GOT3 (cell line): Measurements from ENCODE around the gene PRR12.

Experiments used
- DNase-seq: peaks from one replicate; lab custom pipeline; 2025; ENCODE audit warnings: mixed read lengths; lab: John Stamatoyannopoulos, UW

The PRR12 gene

DNA sequence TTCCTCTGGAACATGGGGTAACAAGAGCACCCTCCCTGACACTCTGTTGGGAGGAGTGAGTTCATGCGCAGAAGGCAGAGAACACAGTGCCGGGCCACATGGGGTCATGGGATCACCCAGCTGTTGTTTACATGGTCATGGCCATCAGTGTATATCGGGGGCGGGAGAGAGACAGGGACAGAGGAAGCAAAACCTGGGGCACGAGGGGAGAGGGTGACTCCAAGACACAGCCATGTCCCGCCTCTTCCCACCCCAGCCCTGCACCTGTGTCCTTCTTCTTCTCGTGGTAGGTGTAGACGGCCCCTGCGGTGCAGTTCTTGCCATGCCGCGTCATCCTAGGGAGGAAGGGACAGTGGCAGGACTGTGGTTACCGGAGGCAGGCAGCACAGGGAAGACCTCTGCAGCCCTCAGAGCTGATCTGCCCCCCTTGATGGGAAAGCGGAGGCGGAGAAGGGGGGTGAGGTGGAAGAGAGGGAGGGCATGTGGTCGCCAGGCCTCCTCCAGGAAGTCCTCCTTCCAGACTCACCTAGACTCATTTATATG, 30.6 kb upstream of the PRR12 start:
- DNase-seq, result no peak

DNA sequence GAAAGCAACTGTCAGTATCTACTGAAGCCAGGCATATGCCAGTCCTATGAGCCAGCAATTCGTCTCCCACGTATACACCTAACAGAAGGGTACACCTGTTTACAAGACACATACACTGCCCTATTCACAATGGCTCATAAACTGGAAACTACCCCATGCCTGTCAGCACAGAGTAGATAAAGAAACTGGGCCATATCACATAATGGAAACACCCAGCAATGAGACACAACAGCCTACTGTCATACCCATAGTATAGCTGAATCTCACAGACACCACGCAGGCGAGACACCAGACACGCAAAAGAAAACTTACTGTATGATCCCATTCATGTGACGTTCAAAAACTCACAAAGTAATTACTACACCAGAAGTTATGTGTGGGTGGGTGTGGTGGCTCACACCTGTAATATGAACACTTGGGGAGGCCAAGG, 26.4 kb upstream of the PRR12 start:
- no peak for DNase-seq

DNA sequence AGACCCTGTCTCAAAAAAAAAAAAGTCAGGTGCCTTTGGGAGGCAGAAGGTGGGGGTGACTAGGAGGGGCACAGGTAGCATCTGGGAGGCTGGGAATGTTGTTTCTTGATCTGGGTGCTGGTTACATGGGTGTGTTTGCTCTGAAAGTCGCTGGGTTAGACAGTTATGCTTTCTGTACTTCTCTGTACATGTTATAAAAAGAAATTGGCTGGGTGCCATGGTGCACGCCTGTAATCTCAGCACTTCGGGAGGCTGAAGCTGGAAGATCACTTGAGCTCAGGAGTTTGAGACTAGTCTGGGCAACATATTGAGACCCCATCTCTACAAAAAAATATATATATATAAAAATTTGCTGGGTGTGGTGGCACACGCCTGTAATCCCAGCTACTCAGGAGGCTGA, 25.7 kb upstream of the PRR12 start:
- DNase-seq, result no peak

DNA sequence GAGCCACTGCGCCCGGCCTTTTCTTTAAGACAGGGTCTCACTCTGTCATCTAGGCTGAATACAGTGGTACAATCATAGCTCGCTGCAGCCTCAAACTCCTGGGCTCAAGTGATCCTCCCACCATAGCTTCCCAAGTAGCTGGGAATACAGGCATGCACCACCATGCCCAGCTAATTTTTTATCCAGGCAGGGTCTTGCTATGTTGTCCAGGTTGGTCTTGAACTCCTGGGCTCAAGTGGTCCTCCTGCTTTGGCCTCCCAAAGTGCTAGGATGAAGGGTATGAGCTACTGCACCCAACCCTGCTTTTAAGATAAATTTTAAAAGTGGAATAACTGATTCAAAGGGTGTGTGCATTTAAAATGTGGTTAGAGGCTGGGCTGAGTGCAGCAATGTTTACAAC, 24.7 kb upstream of the PRR12 start:
- no peak for DNase-seq

DNA sequence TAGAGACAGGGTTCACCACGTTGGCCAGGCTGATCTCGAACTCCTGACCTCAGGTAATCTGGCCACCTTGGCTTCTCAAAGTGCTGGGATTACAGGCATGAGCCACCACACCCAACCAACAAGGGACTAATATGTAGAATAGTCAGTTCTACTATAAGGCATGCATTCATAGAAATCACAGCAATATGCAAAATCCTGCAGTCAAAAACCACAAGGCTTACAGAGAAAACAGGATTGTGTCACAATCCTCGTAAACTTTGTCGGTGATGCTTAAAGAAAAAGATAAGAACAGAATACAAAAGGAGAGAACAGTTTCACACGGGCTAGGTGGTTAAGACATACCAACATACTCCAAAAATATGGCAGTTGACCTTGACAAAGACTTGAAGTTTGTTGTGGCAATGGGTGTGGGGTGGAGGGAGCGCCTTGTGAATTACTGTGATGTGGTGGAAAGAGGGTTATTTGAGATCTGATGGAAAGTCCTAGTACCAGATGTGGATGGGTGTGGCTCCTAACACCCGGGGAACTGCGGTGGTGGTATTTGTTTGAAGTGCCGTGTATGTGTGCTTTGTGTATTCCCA, 23.0 kb upstream of the PRR12 start:
- DNase-seq, result no peak

DNA sequence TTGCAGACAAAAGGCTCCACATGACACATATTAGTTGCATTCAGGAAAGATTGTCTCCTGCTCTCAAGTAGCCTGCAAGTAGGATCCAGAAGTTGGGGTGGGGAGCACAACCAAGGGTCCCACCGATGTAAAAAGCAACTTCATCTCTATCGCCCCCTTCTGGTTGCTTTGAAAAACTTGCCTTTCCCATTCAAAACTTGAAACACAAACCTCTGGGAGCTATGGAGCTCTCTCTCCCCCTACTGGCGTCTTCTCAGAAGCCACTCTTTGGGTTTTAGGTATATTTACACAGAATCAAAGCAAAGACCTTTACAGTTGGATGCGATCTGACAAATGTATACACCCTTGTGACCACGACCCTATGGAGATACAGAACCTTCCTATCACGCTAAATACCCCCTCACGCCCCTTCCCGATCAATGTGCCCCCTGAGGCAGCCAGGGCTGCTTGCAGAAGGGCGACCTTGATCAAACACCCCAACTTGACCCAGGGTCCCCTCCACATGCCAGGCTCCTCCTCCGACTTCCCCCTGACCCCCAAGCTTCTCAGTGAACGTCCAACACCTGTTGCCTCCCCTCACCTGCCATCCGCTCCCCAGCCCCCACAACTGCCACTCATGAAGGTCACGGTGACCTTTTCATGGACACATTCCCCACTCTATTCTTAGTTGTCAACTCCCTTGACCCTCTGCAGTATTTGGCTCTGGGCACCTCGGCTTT, 20.7 kb upstream of the PRR12 start:
- DNase-seq, result no peak

DNA sequence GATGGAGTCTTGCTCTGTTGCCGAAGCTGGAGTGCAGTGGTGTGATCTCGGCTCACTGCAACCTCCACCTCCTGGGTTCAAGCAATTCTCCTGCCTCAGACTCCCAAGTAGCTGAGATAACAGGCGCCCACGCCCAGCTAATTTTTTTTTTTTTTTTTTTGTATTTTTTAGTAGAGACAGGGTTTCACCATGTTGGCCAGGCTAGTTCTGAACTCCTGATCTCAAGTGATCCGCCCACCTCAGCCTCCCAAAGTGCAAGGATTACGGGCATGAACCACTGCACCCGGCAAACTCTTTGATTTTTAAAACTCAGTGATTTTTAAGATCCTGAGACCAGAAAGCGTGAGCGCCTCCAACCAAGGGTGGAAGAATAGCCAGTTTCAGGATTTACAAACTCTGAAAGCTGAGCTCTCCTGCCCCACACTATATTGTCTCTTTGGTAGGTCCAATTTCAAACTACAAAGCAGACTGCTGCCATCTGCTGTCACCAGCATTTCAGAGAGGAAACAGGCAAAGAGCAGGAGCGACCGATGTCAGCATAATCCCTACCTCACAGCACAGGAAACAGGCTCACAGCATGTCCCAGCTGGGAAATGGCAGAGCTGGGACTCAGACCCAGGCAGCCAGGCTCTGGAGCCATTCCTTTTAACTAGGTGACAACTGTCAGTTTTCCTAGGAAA, 19.8 kb upstream of the PRR12 start:
- DNase-seq, result no peak

DNA sequence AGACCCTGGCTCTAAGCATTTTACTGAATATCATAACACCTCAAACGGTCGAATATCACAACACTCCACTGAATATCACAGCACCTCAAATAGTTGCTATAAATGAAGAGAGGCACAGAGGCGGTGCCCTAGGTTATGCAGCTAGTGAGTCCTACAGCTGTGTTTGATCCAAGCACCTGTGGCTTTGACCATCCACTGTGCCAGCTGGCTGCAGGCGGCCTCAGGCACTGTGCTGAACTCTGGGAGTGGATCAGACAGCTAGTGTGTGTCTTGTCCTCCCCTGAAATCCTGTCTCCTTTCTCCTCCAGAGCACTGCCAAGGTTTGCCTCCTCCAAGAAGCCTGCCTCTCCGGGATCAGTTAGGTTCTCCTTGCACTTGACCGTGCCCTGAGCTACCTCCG, 18.0 kb upstream of the PRR12 start:
- no peak for DNase-seq

DNA sequence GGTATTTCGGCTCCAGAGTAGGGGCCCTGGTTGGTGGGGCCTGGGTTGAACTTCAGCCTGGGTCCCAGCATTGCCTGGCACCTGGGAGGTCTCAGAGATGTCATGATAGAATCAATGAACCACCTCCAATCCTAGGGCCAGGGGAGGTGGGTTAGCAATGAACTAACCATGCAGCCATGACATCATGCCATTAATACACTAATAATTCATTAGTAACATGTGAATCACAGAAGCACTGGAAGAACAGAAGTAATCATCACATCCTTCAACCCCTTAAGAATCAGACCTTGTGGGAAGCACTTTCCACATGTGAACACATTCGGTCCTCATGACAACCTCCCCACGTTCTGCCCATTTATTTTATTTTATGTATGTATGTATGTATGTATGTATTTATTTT, 17.6 kb upstream of the PRR12 start:
- DNase-seq, result no peak

DNA sequence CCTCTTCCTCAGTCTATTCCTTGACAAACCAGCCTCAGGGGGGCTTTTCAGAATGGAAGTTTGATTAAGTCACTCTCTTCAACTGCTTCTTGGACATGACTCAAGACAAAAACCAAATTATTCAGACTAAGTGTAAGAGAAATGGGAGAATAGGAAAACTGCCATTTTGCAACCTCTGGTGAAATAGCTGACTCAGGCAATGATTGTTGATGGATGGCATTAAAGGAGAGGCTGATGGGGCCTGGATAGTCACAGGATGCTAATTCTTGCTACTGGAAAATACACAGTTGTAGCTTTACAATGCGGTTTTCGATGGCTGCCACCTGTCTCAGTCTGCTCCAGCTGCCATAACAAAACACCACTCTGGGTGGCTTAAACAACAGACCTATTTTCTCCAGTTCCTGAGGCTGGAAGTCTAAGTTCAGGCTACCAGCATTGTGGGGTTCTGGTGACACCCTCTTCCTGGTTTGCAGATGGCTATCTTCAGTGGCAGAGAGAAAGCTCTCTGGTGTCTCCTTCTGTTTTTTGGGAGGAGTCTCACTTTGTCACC, 16.7 kb upstream of the PRR12 start:
- no peak for DNase-seq

DNA sequence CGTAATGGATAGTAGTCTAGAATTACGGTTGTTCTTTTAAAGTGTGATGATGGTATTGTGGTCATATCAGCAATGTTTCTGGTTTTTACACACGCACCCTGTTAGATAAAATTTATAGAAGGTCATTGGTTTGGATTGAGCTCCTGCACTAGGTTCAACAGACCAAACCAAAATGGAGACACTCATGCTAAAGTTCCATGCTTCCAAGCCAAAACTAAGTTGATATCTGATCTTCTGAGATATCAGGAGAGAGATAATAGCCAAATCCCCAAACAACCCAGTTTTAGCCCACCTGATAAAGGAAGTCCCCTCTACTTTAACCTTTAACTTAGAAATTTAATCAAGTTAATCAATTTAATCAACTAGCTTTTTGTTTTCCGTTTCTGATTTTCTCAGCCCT, 11.8 kb upstream of the PRR12 start:
- no peak for DNase-seq

DNA sequence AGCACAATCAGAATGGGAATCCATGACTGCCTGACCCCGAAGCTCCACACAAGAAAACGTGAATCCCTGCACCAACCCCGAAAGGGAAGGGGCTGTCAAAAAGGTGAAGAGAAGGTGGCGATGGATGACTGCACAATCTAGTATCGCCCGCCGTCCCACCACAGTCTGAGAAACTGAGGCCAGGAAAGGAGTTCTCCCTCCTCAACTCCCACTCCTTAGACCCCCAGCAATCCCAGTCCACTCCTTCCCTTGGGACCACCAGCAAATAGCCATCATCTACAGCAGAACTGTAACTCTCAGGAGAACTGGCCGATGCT, 11.1 kb upstream of the PRR12 start:
- no peak for DNase-seq

DNA sequence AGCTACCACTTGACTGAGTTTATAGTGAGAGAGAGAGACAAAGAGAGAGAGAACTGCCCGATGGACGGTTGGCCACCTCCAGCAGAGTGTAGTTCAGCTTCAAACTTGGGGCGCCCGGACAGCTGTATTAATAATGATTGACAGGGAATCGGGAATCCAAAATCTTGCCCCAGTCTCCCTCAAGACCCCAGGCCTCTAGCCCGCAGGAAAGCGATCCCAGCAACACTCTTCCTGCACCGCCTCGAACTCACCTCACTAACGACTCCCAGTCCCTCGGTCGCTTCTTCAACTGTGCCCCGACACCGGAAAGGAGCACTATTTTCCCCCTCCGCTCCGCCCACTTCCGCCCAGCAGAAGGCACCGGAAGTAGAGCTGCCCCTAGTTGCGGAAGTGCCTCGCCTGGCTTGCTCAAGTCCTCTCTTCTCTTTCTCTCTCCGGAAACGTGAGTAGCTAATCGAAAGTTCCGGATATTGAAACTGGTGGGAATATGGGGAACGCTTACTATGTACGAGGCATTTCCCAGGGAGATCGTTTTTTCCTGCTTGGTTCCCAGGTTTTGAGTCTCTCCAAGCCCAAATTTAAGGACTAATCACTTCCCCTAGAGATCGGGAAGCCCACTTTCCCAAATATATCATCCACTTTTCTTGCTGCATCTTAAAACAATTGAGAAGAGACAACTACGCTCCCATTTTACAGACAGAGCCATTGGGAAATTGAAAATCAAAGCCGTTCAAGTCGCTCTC, 10.5 kb upstream of the PRR12 start, which contains the start of gene NOSIP:
TSS of gene NOSIP (minus strand) at position 293 of the 743 bp plus-strand sequence. CDS start 19,865 bp downstream, outside the sequence.
- peak; percentile 60 for DNase-seq

DNA sequence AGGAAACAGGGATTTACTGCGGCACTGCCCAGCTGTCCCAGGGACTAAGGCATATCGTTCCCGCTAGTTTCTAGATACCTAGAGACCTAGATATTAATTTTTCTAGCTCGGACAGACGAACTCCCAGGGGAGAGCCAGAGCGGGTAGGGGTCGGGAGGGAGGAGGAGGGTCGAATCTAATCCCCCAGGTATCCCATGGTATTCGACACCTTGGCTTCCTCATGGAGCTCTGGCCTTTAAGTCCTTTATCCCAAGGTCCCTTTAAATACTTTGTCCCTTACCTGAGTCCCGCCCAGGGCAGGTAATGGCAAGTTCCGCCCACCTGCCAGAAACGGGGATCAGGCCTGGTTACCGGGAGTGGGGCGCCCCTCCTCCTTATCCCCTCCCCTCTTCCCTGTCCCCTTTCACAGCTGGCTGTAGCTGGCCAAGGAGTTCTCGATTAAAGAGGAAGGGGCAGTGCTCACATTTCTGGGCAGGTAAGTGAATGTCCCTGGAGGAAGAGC, 9.9 kb upstream of the PRR12 start, which contains the start of gene PRRG2:
TSS of gene PRRG2 (plus strand) at position 310 of the 502 bp plus-strand sequence. CDS start 1,904 bp downstream, outside the sequence.
- no peak for DNase-seq

DNA sequence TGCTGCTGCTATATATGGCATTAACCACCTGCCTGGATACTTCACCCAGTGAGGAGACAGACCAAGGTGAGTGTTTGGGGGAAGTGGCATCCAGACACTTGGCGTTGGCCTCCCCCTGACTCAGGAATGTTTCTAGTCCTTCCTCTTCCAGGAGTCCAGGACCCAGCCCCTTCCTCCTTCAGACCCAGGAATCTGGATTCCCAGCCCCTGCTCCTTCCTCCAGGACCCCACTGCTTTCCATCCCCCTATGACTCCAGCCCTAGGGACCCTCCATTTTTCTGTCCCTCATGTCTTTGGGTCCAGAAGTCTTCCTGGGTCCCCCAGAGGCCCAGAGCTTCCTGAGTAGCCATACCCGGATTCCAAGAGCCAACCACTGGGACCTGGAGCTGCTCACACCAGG, 7.7 kb upstream of the PRR12 start:
- no peak for DNase-seq

DNA sequence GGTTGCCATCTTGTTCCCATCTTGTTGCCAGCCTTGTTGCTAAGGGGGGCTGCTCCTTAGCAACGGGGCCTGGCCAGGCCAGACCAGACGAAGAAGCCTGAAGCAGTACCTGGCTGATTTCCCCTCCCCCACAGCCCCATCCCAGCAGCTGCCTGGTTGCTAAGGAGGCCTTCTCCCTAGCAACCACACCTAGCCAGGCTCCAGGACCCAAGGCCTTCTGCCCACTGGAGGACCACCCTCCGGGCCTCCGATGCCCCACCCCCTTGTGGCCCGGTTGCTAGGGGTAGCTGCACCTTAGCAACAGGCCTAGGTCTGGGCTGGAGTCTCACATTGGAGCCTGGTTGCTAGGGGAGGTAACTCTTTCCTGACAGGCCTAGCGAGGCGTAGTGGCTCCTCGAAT, 6.0 kb upstream of the PRR12 start:
- no peak for DNase-seq

DNA sequence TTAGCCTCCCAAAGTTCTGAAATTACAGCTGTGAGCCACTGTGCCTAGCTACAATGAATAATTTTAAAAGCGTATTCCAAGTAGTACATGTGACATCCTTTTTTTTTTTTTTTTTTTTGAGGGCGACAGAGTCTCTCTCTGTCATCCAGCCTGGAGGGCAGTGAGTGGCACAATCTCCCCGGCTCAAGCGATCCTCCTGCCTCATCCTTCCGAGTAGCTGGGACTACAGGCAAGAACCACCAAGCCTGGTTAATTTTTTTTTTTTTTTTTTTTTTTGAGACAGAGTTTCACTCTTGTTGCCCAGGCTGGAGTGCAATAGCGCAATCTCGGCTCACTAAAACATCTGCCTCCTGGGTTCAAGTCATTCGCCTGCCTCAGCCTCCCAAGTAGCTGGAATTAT, 3.8 kb upstream of the PRR12 start:
- no peak for DNase-seq

DNA sequence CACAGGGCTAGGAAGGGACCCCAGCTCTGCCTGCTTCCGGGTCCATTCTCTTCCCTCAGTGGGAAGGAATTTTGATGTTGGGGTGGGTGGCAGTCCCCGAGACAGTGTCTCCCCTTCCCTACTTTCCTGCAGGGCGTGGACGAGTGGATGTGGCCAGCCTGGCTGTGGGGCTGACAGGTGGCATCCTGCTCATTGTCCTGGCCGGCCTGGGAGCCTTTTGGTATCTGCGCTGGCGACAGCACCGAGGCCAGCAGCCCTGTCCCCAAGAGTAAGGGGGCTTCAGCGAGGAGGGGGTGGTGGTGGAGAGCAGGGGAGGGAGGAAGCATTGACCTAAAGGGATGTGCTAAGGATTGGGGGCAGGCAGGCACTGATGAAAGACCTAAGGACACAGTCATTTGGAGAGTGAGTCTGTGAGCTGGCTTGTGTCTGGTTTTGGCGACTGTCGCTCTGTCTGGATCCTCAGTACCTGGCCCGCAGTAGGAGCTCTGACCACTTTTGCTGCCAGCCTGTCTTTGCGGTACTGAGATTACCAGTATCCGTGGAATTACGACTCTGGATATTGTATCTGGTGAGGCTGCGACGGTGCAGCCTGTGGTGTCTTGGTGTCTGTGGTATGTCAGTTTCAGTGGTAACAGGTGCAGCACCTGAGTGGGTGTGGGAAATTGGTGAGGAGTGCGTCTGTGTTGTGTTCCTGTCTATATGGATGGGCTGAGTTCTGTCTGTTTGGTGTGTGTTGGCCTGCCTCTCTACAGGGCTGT, 2.4 kb upstream of the PRR12 start:
- no peak for DNase-seq

DNA sequence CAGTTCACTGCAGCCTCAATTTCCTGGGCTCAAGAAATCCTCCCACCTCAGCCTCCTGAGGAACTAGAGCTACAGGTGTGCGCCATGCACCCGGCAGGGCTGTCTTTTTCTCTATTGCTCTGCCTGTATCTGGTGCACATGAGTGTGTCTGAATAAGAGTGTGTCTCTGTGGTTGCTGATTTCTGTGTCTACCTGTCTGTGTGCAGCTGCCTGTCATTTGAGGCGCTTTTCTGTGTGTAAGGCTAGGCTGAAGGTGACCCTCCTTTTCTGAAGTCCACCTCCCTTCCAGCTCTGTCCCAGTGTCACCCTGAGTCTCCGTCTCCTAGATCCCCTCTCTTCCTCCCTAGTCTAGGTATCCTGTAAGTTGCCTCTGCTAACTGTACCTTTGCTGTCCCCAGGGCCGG, 1.5 kb upstream of the PRR12 start:
- no peak for DNase-seq

DNA sequence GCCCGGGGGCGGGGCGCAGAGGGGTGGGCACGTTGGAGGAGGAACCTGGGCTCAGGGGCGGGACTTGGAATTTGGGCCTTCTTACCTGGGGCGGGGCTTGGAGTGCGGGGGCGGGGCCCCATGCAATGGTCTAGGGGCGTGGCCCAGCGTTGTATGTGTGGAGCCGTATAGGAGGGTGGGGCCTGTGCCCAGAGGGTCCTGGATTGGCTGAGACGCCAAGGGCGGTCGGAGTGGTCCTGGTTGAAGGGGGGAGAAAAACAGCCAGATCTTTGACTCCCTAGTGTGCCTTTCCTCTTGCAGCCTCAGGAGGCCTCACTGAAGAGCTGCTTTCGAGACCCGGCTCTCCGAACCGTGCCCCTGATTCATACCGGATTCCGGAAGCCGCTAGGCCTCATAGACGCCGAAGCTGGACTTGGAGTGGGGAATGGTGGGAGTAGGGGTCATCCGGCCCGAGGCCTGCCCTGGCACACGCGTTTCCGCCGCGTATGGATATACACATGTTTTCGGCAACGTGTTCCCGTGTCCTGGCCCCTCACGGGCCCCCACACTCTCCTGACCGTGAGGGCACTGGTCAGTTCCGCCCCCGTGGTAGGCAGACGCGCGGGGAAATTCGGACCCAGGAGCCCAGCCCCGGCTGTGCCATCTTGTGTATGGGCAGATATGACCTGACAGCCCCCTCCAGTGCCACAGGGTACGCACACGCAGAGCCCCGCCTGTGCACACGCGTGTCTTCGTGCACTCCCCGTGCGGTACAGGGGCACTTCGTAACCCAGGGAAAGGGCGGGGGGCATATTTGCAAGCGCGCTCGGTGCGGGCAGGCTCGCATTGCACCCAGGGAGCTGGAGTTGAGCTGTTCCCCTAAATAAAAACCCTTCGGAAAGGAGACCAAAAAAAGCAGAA, 661 bp upstream of the PRR12 start:
- DNase-seq, result peak; percentile 63
